ENCODE results near the gene VAV2.

Gene VAV2

DNA sequence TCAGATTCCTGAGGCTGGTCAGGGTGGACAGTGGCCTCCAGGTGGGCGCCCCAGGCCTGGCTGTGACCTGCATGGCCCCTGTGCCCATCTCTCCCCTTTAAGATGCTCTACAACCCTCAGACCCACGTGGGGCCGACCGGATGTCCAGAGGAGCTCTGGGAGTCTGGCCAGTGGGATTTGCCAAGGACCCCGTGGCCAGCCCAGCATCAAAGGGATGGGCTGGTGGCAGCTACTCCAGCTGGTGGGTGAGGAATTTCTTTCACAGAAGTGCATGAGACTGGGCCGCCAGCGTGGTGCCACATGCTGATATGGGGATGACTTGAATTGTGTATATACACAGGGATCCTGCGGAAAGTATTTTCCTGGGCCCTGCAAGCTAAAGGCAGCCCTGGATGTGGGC lies 159.2 kb downstream of the VAV2 start:
- no peak for DNase-seq

DNA sequence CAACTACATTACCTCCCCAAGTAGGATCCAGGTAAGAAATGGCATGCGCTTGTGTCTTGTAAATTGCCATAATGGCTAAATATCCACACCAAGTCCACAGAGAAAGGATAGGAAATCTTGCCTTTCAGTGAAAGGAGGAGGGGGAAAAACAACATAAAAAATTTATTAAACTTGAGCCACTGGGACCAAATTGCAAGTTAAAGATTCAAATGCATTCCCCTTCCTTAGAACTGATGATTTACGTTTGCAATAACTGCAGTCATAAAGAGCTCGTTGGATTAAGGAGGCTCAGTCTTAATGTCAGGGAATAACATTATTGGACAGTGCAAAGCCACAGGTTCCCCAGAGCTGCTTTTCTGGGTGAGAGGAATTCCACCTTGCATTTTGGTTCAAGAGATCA lies 161.4 kb downstream of the VAV2 start:
- DNase-seq, result no peak

DNA sequence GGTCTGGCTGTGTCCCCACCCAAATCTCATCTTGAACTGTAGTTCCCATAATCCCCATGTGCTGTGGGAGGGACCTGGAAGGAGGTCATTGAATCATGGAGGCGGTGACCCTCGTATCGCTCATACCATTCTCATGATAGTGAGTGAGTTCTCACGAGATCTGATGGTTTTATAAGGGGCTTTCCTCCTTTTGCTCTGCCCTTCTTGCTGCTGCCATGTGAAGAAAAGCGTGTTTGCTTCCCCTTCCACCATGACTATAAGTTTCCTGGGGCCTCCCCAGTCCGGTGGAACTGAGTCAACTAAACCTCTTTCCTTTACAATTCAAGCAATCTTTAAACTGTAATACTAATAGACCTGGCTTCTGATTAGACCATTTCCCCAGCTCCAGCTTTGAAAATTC lies 161.8 kb downstream of the VAV2 start:
- DNase-seq, result no peak

DNA sequence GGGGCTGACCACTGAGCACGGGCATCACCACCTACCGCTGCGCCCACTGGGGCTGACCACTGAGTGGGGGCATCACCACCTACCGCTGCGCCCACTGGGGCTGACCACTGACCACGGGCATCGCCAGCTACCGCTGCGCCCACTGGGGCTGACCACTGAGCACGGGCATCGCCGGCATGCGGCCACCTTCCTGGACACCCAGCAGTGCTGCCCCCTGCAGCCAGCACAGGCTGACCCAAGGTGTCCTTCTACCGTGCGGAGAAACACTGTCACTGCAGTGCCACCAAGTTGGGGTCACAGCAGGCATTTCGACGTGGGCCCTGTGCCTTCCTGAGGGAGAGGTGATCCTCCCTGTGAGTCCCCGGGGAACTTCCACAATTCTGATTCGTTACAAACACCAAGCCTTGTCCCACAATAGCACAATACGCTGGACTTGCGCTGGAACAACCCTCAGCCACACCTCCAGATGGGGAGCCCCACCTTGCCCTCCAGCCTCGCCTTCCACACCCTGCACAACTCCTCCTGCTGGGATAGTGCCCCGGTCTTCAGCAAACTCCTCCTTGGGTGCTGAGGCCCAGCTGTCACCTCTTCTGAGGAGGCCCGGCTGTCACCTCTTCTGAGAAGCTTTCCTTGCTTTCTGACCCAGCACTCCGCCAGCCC lies 163.7 kb downstream of the VAV2 start:
- no peak for DNase-seq

DNA sequence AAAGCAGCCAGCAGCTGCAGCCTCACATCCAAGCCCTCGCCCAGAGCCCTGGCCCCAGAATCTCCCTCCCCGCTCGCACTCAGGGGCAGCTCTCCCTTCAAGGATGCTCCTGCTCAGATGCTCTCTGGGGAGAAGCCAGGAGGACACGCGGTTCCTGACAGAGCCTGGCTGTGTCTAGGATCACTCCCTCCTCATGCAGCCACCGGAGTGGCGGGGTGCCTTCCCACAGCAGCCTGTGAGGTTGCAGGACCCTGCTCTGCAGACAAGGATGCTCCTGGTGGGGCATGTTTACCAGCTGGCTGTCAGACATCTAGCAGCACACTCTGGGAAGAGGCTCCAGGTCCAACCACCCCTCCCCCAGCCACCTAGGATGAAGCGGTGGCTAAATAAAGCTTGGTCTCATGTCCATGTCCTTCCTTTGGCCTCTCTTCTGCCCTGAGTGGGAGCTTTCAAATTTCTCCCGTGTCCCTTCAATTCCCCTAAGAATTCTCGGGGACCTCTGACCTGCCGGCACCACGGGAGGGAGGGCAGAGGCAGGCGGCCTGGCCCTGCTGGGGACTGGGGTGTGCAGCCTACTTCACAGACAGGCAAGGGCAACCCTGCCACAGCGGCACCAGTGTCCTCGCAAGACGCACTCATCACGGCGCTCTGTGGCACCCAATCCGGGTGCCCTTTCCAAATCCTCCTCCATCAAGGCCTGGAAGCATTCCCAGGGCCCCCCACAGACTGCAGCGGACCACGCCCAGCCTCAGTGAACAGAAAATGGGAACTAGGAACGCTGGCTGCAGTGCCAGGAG lies 165.6 kb downstream of the VAV2 start:
- DNase-seq, result no peak

DNA sequence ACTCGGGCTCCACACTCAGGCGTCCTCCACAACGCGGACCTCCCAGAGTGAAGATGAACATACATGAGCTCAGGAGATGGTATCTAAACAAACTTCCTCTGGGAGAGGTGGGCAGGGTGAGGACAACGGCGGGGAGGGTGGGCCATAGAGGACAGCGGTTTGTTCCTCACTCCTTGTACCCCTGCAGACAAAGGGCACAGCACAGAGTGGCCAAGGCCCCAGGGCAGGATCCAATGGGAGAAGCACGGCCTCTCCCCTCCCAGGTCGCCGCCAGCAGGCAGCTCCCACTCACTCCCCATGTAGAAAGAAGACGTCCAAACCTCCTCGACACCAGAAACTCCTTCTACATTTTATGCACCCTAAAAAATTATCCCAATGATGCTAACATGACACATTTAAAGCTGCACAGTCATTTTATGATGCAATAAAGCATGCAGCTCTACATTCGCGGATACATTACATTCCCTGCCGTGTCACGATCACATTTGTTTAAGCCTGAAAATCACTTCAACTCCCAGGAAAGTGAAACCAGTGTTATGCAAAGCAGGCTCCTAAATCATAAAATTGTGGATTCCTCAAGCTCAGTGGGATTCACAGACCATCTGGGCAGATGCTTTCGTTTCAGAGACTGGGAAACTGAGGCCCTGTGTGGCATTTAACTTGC lies 166.4 kb downstream of the VAV2 start:
- DNase-seq, result no peak

DNA sequence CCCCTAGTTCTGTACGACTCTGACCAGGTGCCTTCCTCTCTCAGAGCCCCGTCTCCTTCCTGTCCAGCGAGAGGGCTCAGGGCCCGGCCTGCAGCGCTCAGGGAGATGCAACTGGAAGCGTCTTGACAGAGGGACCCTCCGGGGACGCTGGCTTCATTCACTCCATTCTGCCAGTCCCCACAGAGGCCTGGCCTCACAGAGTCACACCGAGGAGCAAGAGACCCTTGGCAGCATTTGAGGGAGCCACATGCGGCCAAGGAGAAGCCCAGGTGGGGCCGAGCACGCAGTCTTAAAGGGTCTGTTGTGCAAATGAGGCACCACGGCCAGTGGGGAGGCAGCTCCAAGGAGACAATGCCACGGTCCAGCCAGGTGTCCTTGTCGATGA lies 167.3 kb downstream of the VAV2 start:
- DNase-seq, result no peak

DNA sequence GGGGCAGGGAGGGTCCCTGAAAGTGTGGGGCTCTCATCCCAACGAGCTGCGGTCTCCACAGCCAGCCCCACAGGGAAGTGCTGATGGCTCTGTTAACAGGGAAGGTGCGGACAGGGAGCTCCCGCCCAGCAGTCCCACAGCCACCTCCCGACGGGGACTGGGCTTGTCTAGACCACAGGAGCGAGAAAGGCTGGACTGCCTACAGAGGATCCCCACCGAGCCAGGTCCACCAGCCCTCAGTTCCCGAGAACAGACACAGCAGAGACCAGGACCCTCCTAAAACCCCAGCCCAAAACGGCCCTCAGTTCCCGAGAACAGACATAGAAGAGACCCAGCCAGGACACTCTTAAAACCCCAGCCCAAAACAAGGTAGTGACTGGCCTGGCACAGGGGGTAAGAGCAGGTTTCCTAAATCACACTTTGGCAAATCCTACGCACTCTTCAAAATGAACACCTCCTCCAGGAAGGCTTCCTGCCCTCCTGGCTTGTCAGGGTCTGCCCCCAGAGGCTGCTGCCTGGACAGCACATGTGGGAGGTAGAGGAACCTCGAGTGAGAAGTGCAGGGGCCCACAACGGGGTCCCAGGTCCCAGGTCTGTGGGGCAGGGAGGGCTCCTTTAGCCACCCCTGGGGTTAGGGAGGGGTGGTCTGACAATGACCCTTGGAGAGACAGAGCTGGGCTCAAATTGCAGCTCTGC lies 167.9 kb downstream of the VAV2 start:
- no peak for DNase-seq

DNA sequence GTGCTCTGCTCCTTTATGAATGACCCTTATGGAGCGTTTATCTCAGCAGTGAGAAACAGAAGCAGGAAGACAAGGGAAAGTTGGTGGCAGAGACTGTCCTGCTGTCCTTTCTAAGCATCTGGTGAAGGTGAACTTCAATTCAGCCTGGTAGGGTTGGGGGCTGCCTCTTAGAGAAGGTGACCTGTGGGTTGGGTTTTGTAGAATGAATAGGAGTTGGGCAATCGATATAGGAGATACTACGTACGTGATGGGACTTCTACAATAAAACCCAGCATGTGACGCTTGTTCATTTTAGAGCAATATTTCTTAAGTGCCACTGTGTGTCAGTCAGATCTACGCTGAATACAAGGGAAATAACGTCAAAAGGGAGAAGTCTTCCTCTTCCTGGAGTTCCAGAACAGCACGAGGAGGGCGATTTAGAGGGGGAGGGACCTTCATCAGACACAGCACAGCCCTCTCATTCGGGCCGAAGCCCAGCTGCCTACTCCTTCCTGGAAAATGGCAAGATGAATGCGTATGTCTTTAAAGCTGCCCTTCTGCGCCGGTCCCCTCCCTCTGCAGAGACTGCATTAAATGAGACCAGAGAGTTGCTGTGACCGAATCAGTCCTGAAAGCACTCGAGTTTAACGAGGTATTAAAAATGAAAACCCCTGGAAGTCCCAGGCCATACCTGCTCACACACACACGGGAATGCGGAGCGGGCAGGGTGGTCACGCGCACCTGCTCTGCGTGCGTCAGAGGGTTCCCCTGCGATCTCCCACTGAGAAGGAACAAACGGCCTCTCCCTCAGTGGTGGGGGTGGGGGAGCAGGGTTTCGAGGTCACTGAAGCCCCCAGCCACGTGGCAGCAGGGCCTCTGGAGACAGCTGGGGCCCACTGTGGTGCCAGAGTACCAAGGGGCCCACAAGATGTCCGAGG lies 168.7 kb downstream of the VAV2 start:
- no peak for DNase-seq

DNA sequence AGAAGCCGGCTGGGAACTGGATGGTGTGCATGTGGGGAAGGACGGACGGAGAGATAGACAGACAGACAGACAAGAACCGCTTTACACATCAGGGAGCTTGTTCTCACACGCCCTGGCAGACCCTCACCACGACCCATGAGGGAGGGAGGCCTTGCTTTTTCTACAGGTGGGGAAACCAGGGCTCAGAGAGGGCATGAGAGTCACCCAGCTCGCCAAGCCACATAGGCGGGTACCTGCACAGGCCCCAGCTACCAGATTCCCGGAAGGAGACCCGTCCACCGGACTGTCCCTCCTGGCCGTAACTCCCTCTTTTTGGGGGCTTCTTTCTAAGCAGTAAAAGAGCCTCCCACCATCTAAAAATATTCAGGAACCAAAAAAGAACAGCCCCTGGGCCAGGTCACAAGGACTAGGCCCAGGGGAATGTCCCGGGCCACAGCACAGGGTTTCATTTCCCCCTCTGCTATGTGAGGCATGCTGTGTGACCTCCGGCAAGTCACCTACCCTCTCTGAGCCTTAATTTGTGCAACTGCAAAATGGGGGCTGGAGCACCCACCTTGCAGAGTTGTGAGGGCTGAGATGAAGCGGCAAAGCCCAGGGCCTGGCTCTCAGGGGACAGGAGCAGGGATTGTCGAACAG lies 169.6 kb downstream of the VAV2 start:
- DNase-seq, result no peak

DNA sequence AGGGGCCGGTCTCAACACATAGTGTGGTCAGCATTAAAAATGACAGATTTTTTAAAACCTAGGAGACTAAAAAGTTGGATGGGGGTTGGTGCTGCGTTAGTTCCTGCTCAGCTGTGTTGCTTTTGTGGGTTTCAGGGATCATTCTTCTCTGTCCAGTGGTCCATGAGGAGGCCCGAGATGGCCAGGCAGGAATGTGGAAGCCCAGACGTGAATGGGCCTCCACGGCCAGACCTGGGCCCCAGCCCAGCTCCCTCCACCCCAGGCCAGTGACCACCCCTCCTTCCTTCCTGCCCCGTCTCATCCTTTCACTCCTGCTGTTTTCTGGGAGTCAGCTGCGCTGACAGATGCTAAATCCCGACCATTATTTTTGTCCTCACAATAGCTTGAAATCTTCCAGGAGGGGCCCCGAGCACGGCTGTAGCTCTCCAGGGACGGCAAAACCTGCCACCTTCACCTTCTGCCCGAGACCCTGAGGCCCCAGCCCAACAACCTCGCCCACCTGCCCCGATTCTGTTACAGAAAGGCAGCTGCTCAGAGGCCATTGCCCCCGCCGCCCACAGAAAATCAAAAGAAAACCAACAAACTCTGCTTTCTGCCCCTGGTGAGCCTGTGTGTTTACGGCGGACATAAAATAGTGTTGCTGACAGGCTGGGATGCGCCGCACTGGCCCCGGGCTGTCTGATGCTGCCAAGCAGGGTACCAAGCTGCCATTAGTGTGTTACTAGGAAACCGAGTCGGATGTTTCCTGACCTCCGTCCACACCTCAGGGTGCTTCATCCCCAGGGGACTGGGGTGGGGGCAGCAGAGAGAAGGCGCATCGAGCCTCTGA lies 170.3 kb downstream of the VAV2 start:
- no peak for DNase-seq

DNA sequence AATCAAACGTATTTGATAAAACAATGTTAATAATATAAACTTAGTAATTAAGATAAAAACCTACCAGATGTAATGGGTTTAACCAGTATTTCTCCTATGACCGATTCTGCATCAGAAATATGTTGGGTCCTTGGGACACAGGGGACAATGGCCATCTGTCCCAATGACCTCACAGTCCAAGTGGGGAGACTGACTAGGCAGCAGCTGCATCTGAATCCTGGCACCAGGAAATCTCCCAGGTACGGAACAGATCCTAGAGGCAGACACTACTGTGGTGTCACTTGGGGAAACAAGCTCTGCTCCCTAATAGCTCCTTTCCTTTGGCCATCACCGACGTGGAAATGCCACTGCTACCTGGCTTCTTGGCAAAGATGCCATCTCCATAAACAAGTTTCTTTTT lies 172.2 kb downstream of the VAV2 start:
- DNase-seq, result no peak

DNA sequence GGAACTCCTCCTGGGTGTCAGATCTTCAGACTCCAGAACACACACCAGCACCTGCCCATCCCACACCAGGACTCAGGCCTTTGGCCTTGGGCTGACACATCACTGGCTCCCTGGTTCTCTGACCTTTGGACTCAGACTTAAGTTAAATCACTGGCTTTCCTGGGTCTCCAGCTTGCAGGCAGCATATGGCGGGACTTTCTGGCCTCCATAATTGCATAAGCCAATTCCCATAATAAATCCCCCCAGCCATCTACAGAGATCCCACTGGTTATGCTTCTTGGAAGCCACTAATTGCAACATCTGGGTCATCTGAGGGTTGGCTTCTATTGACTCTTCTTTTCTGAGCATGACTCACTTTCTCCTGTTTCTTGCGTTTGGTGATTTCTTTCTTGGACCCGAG lies 173.7 kb downstream of the VAV2 start:
- no peak for DNase-seq

DNA sequence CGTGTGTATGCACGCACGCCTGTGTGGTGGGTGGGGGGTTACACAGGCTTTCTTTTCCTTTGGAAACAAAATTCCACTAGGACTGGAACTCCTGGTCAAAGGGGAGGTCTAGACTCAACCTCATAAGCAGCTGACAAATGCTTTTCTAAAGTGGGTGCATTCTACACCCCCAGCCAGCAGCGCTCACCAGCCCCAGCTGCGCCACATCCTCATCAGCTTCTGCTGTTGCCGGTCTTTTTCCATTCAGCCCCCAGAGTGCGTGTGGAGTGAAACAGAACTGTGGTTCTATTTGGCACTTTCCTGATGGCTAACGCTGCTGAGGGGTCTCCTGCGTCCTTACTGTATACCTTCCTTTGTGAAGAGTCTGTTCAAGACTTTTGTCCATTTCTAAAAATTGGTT lies 176.3 kb downstream of the VAV2 start:
- no peak for DNase-seq

DNA sequence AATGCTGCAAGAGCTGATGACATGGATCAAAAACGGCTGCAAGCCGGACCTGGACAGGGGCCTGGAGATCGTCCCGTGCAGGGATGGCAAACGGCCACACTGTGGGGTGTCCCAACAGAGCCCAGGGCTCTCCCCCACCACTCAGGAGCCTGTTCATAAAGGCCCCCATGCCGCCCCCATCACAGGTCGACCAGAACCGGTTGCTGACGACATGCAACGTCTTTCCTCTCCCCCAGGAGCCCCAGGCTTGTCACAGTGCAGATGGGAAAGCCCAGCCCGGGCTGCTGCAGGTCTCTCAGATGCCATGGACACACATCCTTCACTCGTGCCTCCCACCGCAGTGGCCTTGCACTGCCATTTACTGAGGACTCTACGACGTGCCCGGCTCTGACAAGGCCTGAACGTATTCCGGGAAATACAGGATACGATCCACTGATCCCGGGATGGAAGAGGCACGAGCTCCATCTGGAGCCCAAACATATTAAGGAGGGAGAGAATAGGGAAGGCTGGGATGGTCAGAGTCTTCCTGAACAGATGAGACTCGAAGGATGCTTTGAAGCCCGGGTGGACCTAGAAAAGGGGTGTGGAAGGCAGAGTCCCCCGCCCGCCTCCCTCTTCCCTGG lies 177.4 kb downstream of the VAV2 start:
- DNase-seq, result no peak

DNA sequence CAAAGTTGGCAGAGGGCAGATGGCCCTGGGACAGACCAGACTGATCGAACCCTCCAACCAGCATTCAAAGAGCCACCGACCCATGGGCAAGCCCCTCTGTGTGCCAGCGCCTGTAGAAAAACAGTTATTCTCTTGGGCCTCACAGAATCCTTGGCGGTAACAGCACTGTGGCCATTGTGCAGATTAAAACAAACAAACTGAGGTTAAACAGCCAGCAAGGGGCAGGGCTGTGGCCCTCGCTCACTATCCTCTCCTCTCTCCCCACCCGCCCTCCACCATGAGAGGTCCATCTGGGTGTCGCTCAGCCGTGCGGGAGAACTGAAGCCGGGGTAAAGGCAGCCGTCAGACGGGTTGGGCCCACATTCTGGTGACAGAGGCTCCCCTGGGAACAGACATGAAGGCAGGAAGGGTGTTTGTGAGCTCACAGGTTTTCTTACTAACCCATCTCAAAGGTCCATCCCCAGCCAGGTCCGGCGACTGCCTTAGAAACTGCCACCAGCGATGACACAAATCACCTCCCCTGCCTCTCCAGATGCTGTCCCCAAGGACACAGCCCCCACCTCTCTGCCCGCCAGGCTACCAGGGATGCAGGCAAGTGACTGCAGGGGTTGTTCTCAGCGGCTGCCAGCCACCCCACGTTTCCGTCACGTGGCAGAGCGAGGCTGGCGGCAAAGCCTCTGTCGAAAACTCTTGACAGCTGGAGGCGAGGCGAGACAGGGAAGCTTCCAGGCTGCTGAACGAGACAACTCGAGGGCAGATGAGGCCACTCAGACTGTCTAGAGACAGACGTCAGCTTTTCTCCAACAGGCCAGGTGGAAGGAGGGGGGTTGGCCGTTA lies 178.2 kb downstream of the VAV2 start:
- DNase-seq, result no peak

DNA sequence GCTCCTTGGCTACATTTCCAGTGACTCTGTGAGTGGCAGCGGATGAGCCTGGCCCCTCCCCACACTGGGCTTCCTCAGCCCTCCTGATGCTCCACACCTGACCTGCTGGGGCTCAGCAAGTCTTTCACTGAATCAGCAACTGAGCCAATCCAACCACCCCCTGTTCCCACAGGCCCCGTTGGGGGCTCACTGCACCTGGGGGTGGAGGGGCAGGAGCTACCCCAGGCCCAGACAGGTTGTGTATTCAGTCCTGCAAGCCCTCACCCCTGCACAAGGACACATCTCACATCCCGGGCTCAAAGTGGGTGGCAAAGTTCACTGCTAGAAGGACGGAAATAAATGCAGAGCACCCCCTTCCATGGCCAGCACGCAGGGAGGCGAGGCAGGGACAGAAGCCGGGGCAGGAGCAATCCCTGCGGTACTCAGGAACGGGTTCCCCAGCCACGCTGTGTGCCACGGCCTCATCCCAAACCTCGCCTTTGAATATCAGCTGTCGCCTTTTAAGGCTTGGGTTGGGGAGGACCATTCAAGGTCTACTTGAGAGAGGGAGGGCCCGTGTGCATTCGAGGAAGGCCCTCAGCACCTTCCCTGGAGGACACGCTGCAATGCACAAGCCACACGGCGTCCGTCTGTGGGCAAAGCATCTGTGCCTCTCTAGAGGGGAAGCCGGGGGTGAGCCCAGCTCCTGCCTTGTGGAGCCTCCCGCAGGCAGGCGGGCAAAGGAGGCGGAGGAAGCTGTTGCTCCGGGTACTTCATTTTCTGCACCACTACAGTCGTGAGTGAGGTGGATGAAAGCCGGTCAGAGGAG lies 179.0 kb downstream of the VAV2 start:
- no peak for DNase-seq

DNA sequence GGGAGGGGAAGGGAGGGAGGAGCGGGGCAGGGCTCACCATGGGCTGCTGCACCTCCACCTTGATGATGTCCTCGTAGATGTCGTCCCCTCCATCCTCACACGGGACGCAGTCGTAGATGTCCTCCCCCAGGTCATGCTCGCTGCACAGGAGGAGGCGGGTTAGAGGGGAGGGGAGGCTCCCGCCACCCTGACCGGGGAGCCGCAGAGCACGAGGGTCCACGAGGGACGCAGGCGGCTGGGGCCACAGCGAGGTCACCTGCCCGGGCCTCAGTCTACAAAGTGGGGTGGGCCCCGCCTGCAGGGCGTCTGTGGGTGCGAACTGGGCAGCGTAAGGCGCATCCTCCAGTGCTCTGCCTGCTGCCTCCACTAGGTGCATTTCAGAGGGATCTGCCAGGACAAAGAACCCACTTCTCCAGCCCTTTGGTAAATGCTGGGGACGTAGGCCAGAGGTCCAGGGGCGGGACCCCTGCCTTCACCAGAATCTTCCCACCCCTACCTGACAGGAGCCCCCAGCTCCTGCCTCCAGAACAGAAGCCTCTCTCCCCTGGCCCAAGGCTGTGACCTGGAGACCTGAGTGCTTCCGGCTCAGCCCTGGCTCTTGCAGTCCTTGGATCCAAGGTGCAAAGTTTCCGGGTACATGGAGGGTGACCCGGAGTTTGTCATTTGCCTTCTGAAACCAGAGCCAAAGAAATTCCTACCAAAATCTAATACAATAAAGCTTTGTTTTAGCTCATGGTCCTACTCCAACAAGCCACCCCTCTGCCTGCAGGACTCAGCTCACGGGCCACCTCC lies 179.9 kb downstream of the VAV2 start:
- DNase-seq, result no peak
